NCI-H2107 treated with DMSO at 0.1 percent for 48 hours (cell line): ENCODE results near the gene CFH.
"Not testable (repeated sequence)": the region's sequence is repeated elsewhere in the genome, so short reads cannot be mapped to it uniquely, and the experiment has no call there.

Source experiments
- DNase-seq: peaks from one replicate; lab custom pipeline; 2025; ENCODE audit not compliant: unreplicated experiment; lab: John Stamatoyannopoulos, UW

Gene CFH

GRCh38 chr1:196738730-196739129, 86.9 kb downstream of the CFH start:
- no peak for DNase-seq

DNA sequence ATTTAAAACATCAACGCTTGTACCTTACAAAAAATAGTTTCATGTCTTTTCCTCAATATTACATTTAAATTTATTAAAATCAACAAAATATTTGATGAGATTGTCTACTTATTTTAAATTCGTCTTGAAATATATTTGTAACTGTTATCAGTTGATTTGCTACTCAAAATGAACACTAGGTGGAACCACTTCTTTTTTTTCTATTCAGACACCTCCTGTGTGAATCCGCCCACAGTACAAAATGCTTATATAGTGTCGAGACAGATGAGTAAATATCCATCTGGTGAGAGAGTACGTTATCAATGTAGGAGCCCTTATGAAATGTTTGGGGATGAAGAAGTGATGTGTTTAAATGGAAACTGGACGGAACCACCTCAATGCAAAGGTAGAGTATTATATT, 91.4 kb downstream of the CFH start:
- DNase-seq = peak; percentile 28

- DNase-seq = not testable (repeated sequence)
Observed at GRCh38 chr1:196765019-196765740, 113.3 kb downstream of the CFH start.

GRCh38 chr1:196769823-196770222, 118.0 kb downstream of the CFH start:
- DNase-seq = not testable (repeated sequence)

- DNase-seq = no peak
Observed at GRCh38 chr1:196773713-196774112, 121.9 kb downstream of the CFH start.

DNA sequence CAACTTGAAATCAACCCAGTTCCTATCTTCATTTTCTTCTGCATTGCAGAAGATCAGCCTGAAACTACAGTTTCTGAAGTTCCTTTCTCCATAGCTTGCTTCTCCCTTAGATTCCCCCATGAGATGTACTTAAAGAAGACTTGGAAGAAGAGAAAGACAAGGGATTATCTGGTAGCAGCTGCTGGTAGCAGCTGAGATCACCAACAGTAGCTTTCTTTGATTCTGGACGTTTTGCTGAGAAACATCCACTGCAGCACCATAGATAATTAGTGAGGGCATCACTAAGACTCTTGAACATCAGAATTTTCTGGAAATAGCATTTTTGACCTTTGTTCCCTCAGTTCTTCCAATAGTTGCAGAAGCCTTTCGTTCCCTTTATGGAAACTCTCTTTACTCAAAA, 122.3 kb downstream of the CFH start:
- DNase-seq = no peak

GRCh38 chr1:196774603-196775002, 122.8 kb downstream of the CFH start, which contains the start of gene CFHR3:
TSS of gene CFHR3 (plus strand) at chr1:196774840. CDS start at chr1:196774887, 47 bp downstream.
- no peak for DNase-seq

DNA sequence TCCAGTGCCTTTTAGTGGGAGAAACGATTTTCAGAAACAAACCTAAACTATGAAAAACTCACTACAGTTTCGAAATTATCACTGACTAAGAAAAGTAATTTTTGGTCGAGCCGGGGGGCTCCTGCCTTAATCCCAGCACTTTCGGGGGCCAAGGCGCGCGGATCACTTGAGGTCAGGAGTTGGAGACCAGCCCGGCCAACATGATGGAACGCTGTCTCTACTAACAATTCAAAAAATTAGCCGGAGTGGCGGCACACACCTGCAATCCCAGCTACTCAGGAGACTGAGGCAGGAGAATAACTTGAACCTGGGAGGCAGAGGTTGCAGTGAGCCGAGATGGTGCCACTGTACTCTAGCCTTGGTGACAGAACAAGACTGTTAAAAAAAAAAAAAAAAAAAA, 125.8 kb downstream of the CFH start:
- DNase-seq = no peak

- no peak for DNase-seq
Observed at GRCh38 chr1:196779093-196779492, 127.2 kb downstream of the CFH start.

DNA sequence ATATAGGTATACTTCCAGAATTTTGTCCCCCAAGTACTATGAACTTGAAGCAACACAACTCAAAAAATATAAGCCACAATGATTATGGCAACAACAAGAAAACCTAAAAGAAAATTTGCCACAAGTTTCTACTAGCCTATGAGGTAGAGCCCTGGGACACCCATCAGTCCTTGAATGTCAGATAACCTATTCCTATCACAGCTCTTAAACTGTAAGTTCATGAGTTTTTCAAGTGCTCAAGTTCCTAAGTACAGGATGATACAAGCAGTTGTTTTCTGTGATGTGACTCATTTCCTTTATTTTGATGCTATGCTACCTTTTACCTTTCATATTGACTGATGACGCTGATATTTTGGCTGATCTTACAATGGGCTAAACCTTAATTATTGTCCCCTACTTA, 139.4 kb downstream of the CFH start:
- DNase-seq = not testable (repeated sequence)

DNA sequence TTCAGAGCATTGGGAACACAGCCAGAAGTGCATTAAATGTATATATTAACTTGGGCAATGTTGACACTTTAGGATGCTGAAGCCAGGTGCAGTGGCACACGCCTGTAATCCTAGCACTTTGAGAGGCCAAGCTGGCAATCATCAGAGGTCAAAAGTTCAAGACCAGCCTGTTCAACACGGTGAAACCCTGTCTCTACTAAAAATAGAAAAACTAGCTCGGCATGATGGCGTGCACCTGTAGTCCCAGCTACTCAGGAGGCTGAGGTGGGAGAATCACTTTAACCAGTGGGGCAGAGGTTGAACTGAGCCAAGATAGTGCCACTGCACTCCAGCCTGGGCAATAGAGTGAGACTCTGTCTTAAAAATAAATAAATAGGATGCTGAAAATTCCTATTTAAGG, 142.3 kb downstream of the CFH start:
- DNase-seq = peak; percentile 22
